Measurements from ENCODE around the gene NEK7. TPM values are rescaled to one million over a fixed set of nuclear protein-coding genes. Genes with fewer than 3 reads are reported as not detected.

The NEK7 gene
- total and polyA plus RNA-seq, 2 of the 8 experiments (the other 6 are each of a cell fraction or from before 2014, with no cell fraction given): 5.1 to 10.0 TPM

- TF ChIP-seq CHD7 (IDR thresholded peaks at IDR 0.05; ENCODE audit: insufficient replicate concordance, low read length): no peak
- no peak for TF ChIP-seq NRF1 (IDR thresholded peaks at IDR 0.05; ENCODE audit: low read depth, low read length)
- no peak for TF ChIP-seq SIX5 (IDR thresholded peaks at IDR 0.05; ENCODE audit: low read depth, low read length)
- no peak for TF ChIP-seq POU5F1 (IDR thresholded peaks at IDR 0.05; ENCODE audit: low read depth, low read length)
- no peak for TF ChIP-seq RAD21 (IDR thresholded peaks at IDR 0.05 in 1 of 2, conservative IDR thresholded peaks at IDR 0.05 in 1 of 2; ENCODE audit: low read depth in 2 of 2, low read length in 2 of 2)
- no peak for TF ChIP-seq YY1 (IDR thresholded peaks at IDR 0.05; ENCODE audit: low read depth, low read length)
- no peak for TF ChIP-seq TCF12 (IDR thresholded peaks at IDR 0.05; ENCODE audit: low read depth, low read length)
- TF ChIP-seq MAX (IDR thresholded peaks at IDR 0.05): no peak
- TF ChIP-seq USF2 (IDR thresholded peaks at IDR 0.05; ENCODE audit: low read length): no peak
- no peak for TF ChIP-seq CEBPB (IDR thresholded peaks at IDR 0.05; ENCODE audit: low read depth, low read length)
Observed at GRCh38 chr1:198214924-198215323, 58.1 kb downstream of the NEK7 start (continued).

All from H1 (cell line).